Nephron progenitor cell (in vitro differentiated cells): Measurements from ENCODE around the gene BTBD1.
A peak's percentile ranks its signal among the peaks of the same experiment; 100 is the strongest.
"Not testable (repeated sequence)": the region's sequence is repeated elsewhere in the genome, so short reads cannot be mapped to it uniquely, and the experiment has no call there.

ENCODE experiments used
- DNase-seq: peaks from one replicate; pipeline ENCODE4 v3.0.0; 2021
- H3K27ac Mint-ChIP-seq: 2 replicates; pipeline ENCODE4 v1.8.0; 2021; ENCODE audit warnings: mild to moderate bottlenecking, moderate library complexity, mixed read lengths
- H3K27me3 Mint-ChIP-seq: 2 replicates; pipeline ENCODE4 v1.8.0; 2021; ENCODE audit warnings: mild to moderate bottlenecking, low read depth, mixed read lengths; ENCODE audit not compliant: poor library complexity
- H3K36me3 Mint-ChIP-seq: 2 replicates; pipeline ENCODE4 v1.8.0; 2021; ENCODE audit warnings: low read depth, mixed read lengths
- H3K4me1 Mint-ChIP-seq: 2 replicates; pipeline ENCODE4 v1.8.0; 2021; ENCODE audit warnings: mixed read lengths
- H3K4me3 Mint-ChIP-seq: 2 replicates; pipeline ENCODE4 v1.8.0; 2021; ENCODE audit warnings: mild to moderate bottlenecking, moderate library complexity, mixed read lengths
- H3K9me3 Mint-ChIP-seq: 2 replicates; pipeline ENCODE4 v1.8.0; 2021; ENCODE audit warnings: mild to moderate bottlenecking, moderate library complexity, mixed read lengths
- CTCF ChIP-seq: fragments of 200-600 bp; sonication (generic); IDR thresholded peaks from 2 replicates; pipeline ENCODE4 v1.5.0; 2021; ENCODE audit warnings: antibody characterized with exemption

The BTBD1 gene

GRCh38 chr15:83010709-83011270 is 56.3 kb downstream of the BTBD1 start:
- Mint-ChIP-seq H3K4me1 (peaks cover 48% of the 10 kb centered on the region), H3K4me3 (peak overlapping the region; percentile 97), H3K27ac (peak overlapping the region; percentile 95), H3K27me3 (no peaks in the 10 kb centered on the region), H3K9me3 (peaks cover 17% of the 10 kb centered on the region), H3K36me3 (peaks cover 75% of the 10 kb centered on the region)
- DNase-seq: peak; percentile 62
- TF ChIP-seq CTCF: peak; percentile 62

GRCh38 chr15:83000672-83001031 is 66.4 kb downstream of the BTBD1 start:
- H3K4me3 Mint-ChIP-seq, H3K27ac Mint-ChIP-seq, DNase-seq, H3K4me1 Mint-ChIP-seq, H3K27me3 Mint-ChIP-seq, H3K9me3 Mint-ChIP-seq: not testable (repeated sequence)
- H3K36me3 Mint-ChIP-seq: peaks cover 23% of the 10 kb centered on the region

- Mint-ChIP-seq H3K27me3 (peaks cover 3% of the 10 kb centered on the region), H3K36me3 (peaks cover 25% of the 10 kb centered on the region), H3K27ac (no peak overlapping the region), H3K9me3 (peaks cover 10% of the 10 kb centered on the region), H3K4me3 (no peak overlapping the region), H3K4me1 (no peaks in the 10 kb centered on the region)
- DNase-seq: no peak
- peak; percentile 43 for TF ChIP-seq CTCF
These were observed 67.0 kb downstream of the BTBD1 start for GRCh38 chr15:82999905-83000671.

- Mint-ChIP-seq H3K4me3 (no peak overlapping the region), H3K9me3 (peaks cover 10% of the 10 kb centered on the region), H3K4me1 (no peaks in the 10 kb centered on the region), H3K27ac (no peak overlapping the region), H3K36me3 (peaks cover 26% of the 10 kb centered on the region), H3K27me3 (peaks cover 3% of the 10 kb centered on the region)
- TF ChIP-seq CTCF: no peak
- no peak for DNase-seq
These were observed 67.6 kb downstream of the BTBD1 start for GRCh38 chr15:82999426-82999825.

GRCh38 chr15:82995938-82996337 is 71.1 kb downstream of the BTBD1 start:
- H3K4me1 Mint-ChIP-seq: no peaks in the 10 kb centered on the region
- no peak for DNase-seq
- H3K27me3 Mint-ChIP-seq: peaks cover 3% of the 10 kb centered on the region
- no peak overlapping the region for H3K4me3 Mint-ChIP-seq
- peaks cover 10% of the 10 kb centered on the region for H3K9me3 Mint-ChIP-seq
- peaks cover 33% of the 10 kb centered on the region for H3K36me3 Mint-ChIP-seq
- H3K27ac Mint-ChIP-seq: no peak overlapping the region
- no peak for TF ChIP-seq CTCF

- TF ChIP-seq CTCF: no peak
- Mint-ChIP-seq H3K9me3 (peaks cover 9% of the 10 kb centered on the region), H3K4me3 (no peak overlapping the region), H3K27ac (no peak overlapping the region), H3K36me3 (peaks cover 34% of the 10 kb centered on the region), H3K27me3 (peaks cover 3% of the 10 kb centered on the region), H3K4me1 (no peaks in the 10 kb centered on the region)
- DNase-seq: no peak
These were observed 72.0 kb downstream of the BTBD1 start for GRCh38 chr15:82995076-82995475.
